Liver (tissue), 9 donors: ENCODE measurements around the gene ABLIM2. TPM values are rescaled to one million over a fixed set of nuclear protein-coding genes. Genes with fewer than 3 reads are reported as not detected.

Source experiments
- DNase-seq: peaks from one replicate; pipeline ENCODE4 v3.0.0-alpha.2; 2017; ENCODE audit warnings: low spot score
- H3K27ac ChIP-seq, 2 donors: one replicate each; pipeline ENCODE4 v1.7.0; 2013; ENCODE audit warnings: inconsistent platforms in 2 of 2, low read length in 2 of 2, control low read depth in 1 of 2, low read depth in 1 of 2, mild to moderate bottlenecking in 1 of 2
- H3K27me3 ChIP-seq, 4 donors: one replicate each; pipeline versions ENCODE4 v1.6.1 to v1.7.0; 2013; ENCODE audit warnings: low read length in 3 of 4, inconsistent platforms in 1 of 4, mild to moderate bottlenecking in 1 of 4, moderate library complexity in 1 of 4; ENCODE audit not compliant: control insufficient read depth in 4 of 4, insufficient read depth in 4 of 4
- H3K36me3 ChIP-seq, 4 donors: one replicate each; pipeline versions ENCODE4 v1.6.1 to v1.7.0; 2013; ENCODE audit warnings: low read length in 3 of 4, mild to moderate bottlenecking in 3 of 4, low read depth in 1 of 4, moderate library complexity in 1 of 4; ENCODE audit not compliant: control insufficient read depth in 4 of 4, insufficient read depth in 3 of 4
- H3K4me1 ChIP-seq, 4 donors: one replicate each; pipeline versions ENCODE4 v1.6.1 to v1.7.0; 2013; ENCODE audit warnings: low read length in 3 of 4, mild to moderate bottlenecking in 3 of 4, moderate library complexity in 1 of 4; ENCODE audit not compliant: control insufficient read depth in 4 of 4, insufficient read depth in 4 of 4
- H3K4me3 ChIP-seq, 3 donors: one replicate each; pipeline versions ENCODE4 v1.6.1 to v1.7.0; 2013; ENCODE audit warnings: low read length in 3 of 3, control low read depth in 1 of 3, low read depth in 1 of 3, mild to moderate bottlenecking in 1 of 3
- H3K9ac ChIP-seq, 2 donors: one replicate each; pipeline ENCODE4 v1.7.0; 2013; ENCODE audit warnings: low read length in 2 of 2, mild to moderate bottlenecking in 2 of 2, moderate library complexity in 2 of 2, control low read depth in 1 of 2, low read depth in 1 of 2
- H3K9me3 ChIP-seq, 4 donors: one replicate each; pipeline versions ENCODE4 v1.6.1 to v1.7.0; 2013; ENCODE audit warnings: low read length in 3 of 4; ENCODE audit not compliant: control insufficient read depth in 4 of 4
- ATF3 ChIP-seq: IDR thresholded peaks from 2 replicates; pipeline ENCODE4 v1.6.1; 2016; ENCODE audit warnings: antibody characterized with exemption
- CTCF ChIP-seq: fragments of 150-350 bp; IDR thresholded peaks from 2 replicates; pipeline ENCODE4 v1.5.1; 2017; ENCODE audit warnings: improper control_type of control experiment, low read depth, low read length; ENCODE audit not compliant: missing input control
- EGR1 ChIP-seq, 2 donors: IDR thresholded peaks; 2 replicates each; pipeline ENCODE4 v1.6.1; 2016 to 2018; ENCODE audit warnings: antibody characterized with exemption in 2 of 2, low read depth in 2 of 2
- GABPA ChIP-seq, 2 donors: IDR thresholded peaks in 1 of 2; conservative IDR thresholded peaks in 1 of 2; 2 replicates each; pipeline ENCODE4 v1.6.1; 2016; ENCODE audit warnings: antibody characterized with exemption in 2 of 2, mild to moderate bottlenecking in 1 of 2, moderate library complexity in 1 of 2
- HNF4G ChIP-seq: IDR thresholded peaks from 2 replicates; pipeline ENCODE4 v1.6.1; 2016; ENCODE audit warnings: antibody characterized with exemption
- JUND ChIP-seq, 2 donors: IDR thresholded peaks; 2 replicates each; pipeline ENCODE4 v1.6.1; 2016; ENCODE audit warnings: antibody characterized with exemption in 2 of 2
- MAX ChIP-seq: IDR thresholded peaks from 2 replicates; pipeline ENCODE4 v1.6.1; 2016; ENCODE audit warnings: antibody characterized with exemption
- NR2F2 ChIP-seq: IDR thresholded peaks from 2 replicates; pipeline ENCODE4 v1.6.1; 2016; ENCODE audit warnings: antibody characterized with exemption
- RAD21 ChIP-seq, 2 donors: IDR thresholded peaks; 2 replicates each; pipeline ENCODE4 v1.6.1; 2016; ENCODE audit warnings: antibody characterized with exemption in 2 of 2, mild to moderate bottlenecking in 2 of 2
- REST ChIP-seq: IDR thresholded peaks from 2 replicates; pipeline ENCODE4 v1.6.1; 2016; ENCODE audit warnings: antibody characterized with exemption, mild to moderate bottlenecking
- RXRA ChIP-seq, 2 donors: IDR thresholded peaks; 2 replicates each; pipeline ENCODE4 v1.6.1; 2017 to 2018; ENCODE audit warnings: antibody characterized with exemption in 2 of 2, mild to moderate bottlenecking in 1 of 2
- SP1 ChIP-seq: IDR thresholded peaks from 2 replicates; pipeline ENCODE4 v1.6.1; 2018; ENCODE audit warnings: antibody characterized with exemption, mild to moderate bottlenecking
- ZBTB33 ChIP-seq: IDR thresholded peaks from 2 replicates; pipeline ENCODE4 v1.6.1; 2016; ENCODE audit warnings: antibody characterized with exemption
- WGBS: extraction: QIAGEN DNeasy Blood & Tissue Kit; methylation state at CpG from one replicate; pipeline ENCODE4 v1.1.7; 2013; 5-methylcytosine and 5-hydroxymethylcytosine counted together
- polyA plus RNA-seq, 2 donors: library from polyadenylated mRNA; stranded (reverse) in 1 of 2; unstranded in 1 of 2; fragments of 200-250 nt in 1 of 2; fragments of >200 nt in 1 of 2; fragmentation: Nextera tagmentation in 1 of 2; extraction: Ambion mirVana in 1 of 2; gene quantifications; one replicate each; pipeline versions ENCODE4 v1.2.1 to v1.2.3, GENCODE V29; 2013 to 2015
- total RNA-seq, 2 donors: library from RNA; depleted of rRNA; stranded (reverse); fragments of >200 nt; gene quantifications; one replicate each; pipeline ENCODE4 v1.2.3, GENCODE V29; 2014
- donor health status: healthy.
- donor health status: healthy.
- donor health status: healthy.
- donor health status: healthy.
- donor health status: healthy.

Gene ABLIM2
- total and polyA plus RNA-seq, 4 donors, result 0.75 to 2.5 (median 0.93) TPM

- Histone ChIP-seq H3K36me3 (no peaks in the 10 kb centered on the region), H3K4me1 (no peaks in the 10 kb centered on the region), H3K9ac (no peak overlapping the region), H3K27me3 (no peaks in the 10 kb centered on the region), H3K27ac (no peak overlapping the region), H3K4me3 (no peak overlapping the region), H3K9me3 (no peaks in the 10 kb centered on the region)
- 83% methylated on average over 17 of the region's 17 CpGs for WGBS
- no peak for TF ChIP-seq HNF4G
- no peak for DNase-seq
Measured at GRCh38 chr4:7962609-7963508, 195.8 kb downstream of the ABLIM2 start.

- DNase-seq, result no peak
- H3K27ac ChIP-seq, result no peak overlapping the region
- H3K4me1 ChIP-seq, result no peaks in the 10 kb centered on the region
- H3K36me3 ChIP-seq, result no peaks in the 10 kb centered on the region
- H3K4me3 ChIP-seq, result no peak overlapping the region
- no peaks in the 10 kb centered on the region for H3K9me3 ChIP-seq
- no peak for TF ChIP-seq HNF4G
- no peak for TF ChIP-seq JUND (IDR thresholded peaks at IDR 0.05)
- TF ChIP-seq REST, result no peak
- no peak for TF ChIP-seq EGR1 (IDR thresholded peaks at IDR 0.05; ENCODE audit: low read depth in 2 of 2)
- TF ChIP-seq RXRA (IDR thresholded peaks at IDR 0.05), result no peak
- no peak for TF ChIP-seq GABPA (IDR thresholded peaks at IDR 0.05 in 1 of 2, conservative IDR thresholded peaks at IDR 0.05 in 1 of 2)
- TF ChIP-seq RAD21 (IDR thresholded peaks at IDR 0.05), result no peak
- TF ChIP-seq SP1, result no peak
- no peak for TF ChIP-seq CTCF
- no peak for TF ChIP-seq ATF3
- TF ChIP-seq NR2F2, result no peak
- TF ChIP-seq MAX, result no peak
- no peak for TF ChIP-seq ZBTB33
- no peak overlapping the region for H3K9ac ChIP-seq
- WGBS, result 71% methylated on average over 19 of the region's 19 CpGs
- no peaks in the 10 kb centered on the region for H3K27me3 ChIP-seq
Measured at GRCh38 chr4:7960790-7961655, 197.6 kb downstream of the ABLIM2 start.
